RWPE2 (cell line): ENCODE data around the gene CA10.

Experiments used
- ATAC-seq: fragments of 200-7000 bp; cut with Tn5 transposase; 3 replicates; pipeline ENCODE4 v1.9.1; 2021; ENCODE audit warnings: low read depth
- DNase-seq: peaks from one replicate; pipeline ENCODE4 v3.0.0-alpha.2; 2020; ENCODE audit warnings: low spot score
- H3K27ac ChIP-seq: fragments of 450-650 bp; 2 replicates; pipeline ENCODE4 v1.5.1; 2017; ENCODE audit warnings: mild to moderate bottlenecking; ENCODE audit not compliant: poor library complexity, severe bottlenecking
- H3K27me3 ChIP-seq: fragments of 250-450 bp; sonication (Bioruptor Pico); 2 replicates; pipeline ENCODE4 v1.5.1; 2021; ENCODE audit warnings: mild to moderate bottlenecking, moderate library complexity; ENCODE audit not compliant: insufficient read depth, poor library complexity, severe bottlenecking
- H3K36me3 ChIP-seq: fragments of 250-450 bp; sonication (Bioruptor Pico); 2 replicates; pipeline ENCODE4 v1.5.1; 2020; ENCODE audit warnings: low read depth, mild to moderate bottlenecking, moderate library complexity
- H3K4me1 ChIP-seq: fragments of 250-450 bp; sonication (Bioruptor Pico); 2 replicates; pipeline ENCODE4 v1.5.1; 2021; ENCODE audit warnings: mild to moderate bottlenecking, moderate library complexity; ENCODE audit not compliant: insufficient read depth, poor library complexity, severe bottlenecking
- H3K4me3 ChIP-seq: fragments of 250-450 bp; sonication (Bioruptor Pico); 2 replicates; pipeline ENCODE4 v1.5.1; 2021; ENCODE audit warnings: mild to moderate bottlenecking, moderate library complexity; ENCODE audit not compliant: severe bottlenecking
- H3K9me3 ChIP-seq: fragments of 250-450 bp; sonication (Bioruptor Pico); 2 replicates; pipeline ENCODE4 v1.5.1; 2021; ENCODE audit warnings: mild to moderate bottlenecking, moderate library complexity; ENCODE audit not compliant: severe bottlenecking
- CTCF ChIP-seq: fragments of 450-650 bp; IDR thresholded peaks from one replicate; pipeline ENCODE4 v1.5.1; 2017; ENCODE audit warnings: mild to moderate bottlenecking, moderate library complexity; ENCODE audit not compliant: poor library complexity, severe bottlenecking

CA10 gene

GRCh38 chr17:51830886-51831285 is 327.6 kb downstream of the CA10 start:
- Histone ChIP-seq H3K4me1 (no peaks in the 10 kb centered on the region), H3K9me3 (no peaks in the 10 kb centered on the region), H3K4me3 (no peak overlapping the region), H3K27ac (no peak overlapping the region), H3K27me3 (no peaks in the 10 kb centered on the region), H3K36me3 (no peaks in the 10 kb centered on the region)
- TF ChIP-seq CTCF: no peak
- DNase-seq: no peak
- ATAC-seq: no peak

GRCh38 chr17:51830451-51830850 is 328.1 kb downstream of the CA10 start:
- no peak overlapping the region for H3K27ac ChIP-seq
- no peaks in the 10 kb centered on the region for H3K4me1 ChIP-seq
- no peak for TF ChIP-seq CTCF
- ATAC-seq: no peak
- H3K27me3 ChIP-seq: no peaks in the 10 kb centered on the region
- no peaks in the 10 kb centered on the region for H3K9me3 ChIP-seq
- DNase-seq: no peak
- H3K4me3 ChIP-seq: no peak overlapping the region
- H3K36me3 ChIP-seq: no peaks in the 10 kb centered on the region

DNA sequence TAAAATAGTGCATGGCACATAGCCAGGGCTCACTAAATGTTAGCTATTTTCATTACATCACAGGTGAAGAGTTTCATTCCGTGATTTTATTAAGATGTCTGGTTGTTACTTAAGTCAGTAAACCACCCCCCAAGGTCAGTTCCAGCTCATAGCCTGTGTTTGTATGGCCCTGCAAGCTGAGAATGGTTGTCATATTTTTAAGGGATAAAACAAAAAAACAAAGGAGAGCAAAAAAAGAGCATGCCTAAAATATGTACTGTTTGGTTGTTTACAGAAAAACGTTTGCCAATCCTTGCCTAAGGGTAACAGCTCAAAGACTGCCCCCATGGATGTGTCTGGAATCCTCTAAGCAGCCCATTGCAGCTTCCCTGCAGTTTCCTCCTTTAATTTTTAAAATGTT is 329.6 kb downstream of the CA10 start:
- no peak overlapping the region for H3K4me3 ChIP-seq
- ATAC-seq: no peak
- H3K36me3 ChIP-seq: no peaks in the 10 kb centered on the region
- TF ChIP-seq CTCF: no peak
- H3K4me1 ChIP-seq: no peaks in the 10 kb centered on the region
- H3K9me3 ChIP-seq: no peaks in the 10 kb centered on the region
- H3K27ac ChIP-seq: no peak overlapping the region
- no peak for DNase-seq
- H3K27me3 ChIP-seq: no peaks in the 10 kb centered on the region

DNA sequence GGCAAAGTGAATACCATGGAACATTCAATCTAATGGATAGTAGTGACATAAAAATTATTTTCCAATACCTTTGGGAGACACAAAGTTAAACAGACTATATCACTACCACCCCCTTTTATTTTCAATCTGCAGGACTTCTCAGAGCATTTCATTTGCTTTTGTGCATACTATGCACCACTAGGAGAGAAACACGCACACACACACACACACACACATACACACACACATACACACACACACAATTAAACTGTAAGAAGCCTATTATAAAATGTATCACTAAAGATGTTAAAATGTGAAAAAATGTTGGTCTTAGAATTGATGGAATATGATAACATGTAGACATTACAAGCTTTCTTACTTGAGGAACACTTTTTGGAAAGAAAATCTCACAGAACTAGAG is 331.4 kb downstream of the CA10 start:
- H3K4me1 ChIP-seq: no peaks in the 10 kb centered on the region
- no peaks in the 10 kb centered on the region for H3K9me3 ChIP-seq
- DNase-seq (no peak), ATAC-seq (no peak)
- no peak for TF ChIP-seq CTCF
- no peaks in the 10 kb centered on the region for H3K27me3 ChIP-seq
- H3K36me3 ChIP-seq: no peaks in the 10 kb centered on the region
- H3K4me3 ChIP-seq: no peak overlapping the region
- H3K27ac ChIP-seq: no peak overlapping the region

DNA sequence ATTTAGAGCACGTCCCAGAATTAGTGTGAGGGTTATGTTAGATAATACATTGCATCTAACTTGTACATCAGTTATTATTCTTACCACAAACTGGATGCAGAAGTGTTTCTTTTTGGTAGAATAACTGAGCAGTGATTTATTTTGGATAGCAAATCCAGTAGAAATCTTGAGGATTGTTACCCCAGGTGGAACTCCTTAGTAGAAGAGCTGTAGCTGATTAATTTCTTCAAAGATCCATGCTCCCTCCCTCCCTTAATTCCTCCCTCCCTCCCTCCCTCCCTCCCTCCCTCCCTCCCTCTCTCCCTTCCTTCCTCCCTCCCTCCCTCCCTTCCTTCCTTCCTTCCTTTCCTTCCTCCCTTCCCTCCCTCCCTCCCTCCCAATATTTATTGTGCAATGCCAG is 337.7 kb downstream of the CA10 start:
- Histone ChIP-seq H3K36me3 (no peaks in the 10 kb centered on the region), H3K27me3 (no peaks in the 10 kb centered on the region), H3K9me3 (no peaks in the 10 kb centered on the region), H3K4me1 (peaks cover 7% of the 10 kb centered on the region), H3K4me3 (no peak overlapping the region), H3K27ac (peak overlapping the region; percentile 40)
- DNase-seq (no peak), ATAC-seq (no peak)
- TF ChIP-seq CTCF: no peak
